Measurements from ENCODE around the gene HIPK2. TPM values are rescaled to one million over a fixed set of nuclear protein-coding genes. Genes with fewer than 3 reads are reported as not detected.
"Not testable (repeated sequence)": the region's sequence is repeated elsewhere in the genome, so short reads cannot be mapped to it uniquely, and the experiment has no call there.

The HIPK2 gene
- total and polyA plus RNA-seq, 2 experiments from 2014 or later: 7.3 to 16.9 TPM

- TF ChIP-seq ZNF462 (CRISPR knock-in tag; IDR thresholded peaks at IDR 0.05) (no peak), CREB1 (CRISPR knock-in tag; IDR thresholded peaks at IDR 0.05; ENCODE audit: low read depth) (no peak), CTCF (conservative IDR thresholded peaks at IDR 0.05; ENCODE audit: low read depth in 2 of 2) (no peak)
Observed at GRCh38 chr7:139671967-139672366, 105.8 kb downstream of the HIPK2 start (continued).

GRCh38 chr7:139670662-139671061 is 107.1 kb downstream of the HIPK2 start:
- H3K36me3 ChIP-seq (ENCODE audit: insufficient read depth); DNase-seq (ENCODE audit: low spot score); H4K20me1 ChIP-seq (replicated peaks; ENCODE audit: insufficient read depth); H3K27ac ChIP-seq (ENCODE audit: low read depth); H3K79me2 ChIP-seq (replicated peaks; ENCODE audit: insufficient read depth); H2AFZ ChIP-seq; H3K9me3 Mint-ChIP-seq; H3K27me3 Mint-ChIP-seq (ENCODE audit: insufficient read depth, low read depth, poor library complexity); H3K4me1 ChIP-seq (ENCODE audit: insufficient read depth); ATAC-seq; H3K9me2 ChIP-seq (ENCODE audit: insufficient read depth); H3K27me3 ChIP-seq (ENCODE audit: insufficient read depth); H3K36me3 Mint-ChIP-seq (ENCODE audit: low read depth); H3F3A ChIP-seq (replicated peaks; ENCODE audit: low read depth); H3K4me3 ChIP-seq; H3K4me2 ChIP-seq; H3K4me3 Mint-ChIP-seq; H3K27ac Mint-ChIP-seq: not testable (repeated sequence)
- peaks cover 27% of the 10 kb centered on the region for H3K4me1 Mint-ChIP-seq

All from GM23338 (cell line).